ENCODE results near the gene RAET1G.
A peak's percentile ranks its signal among the peaks of the same experiment; 100 is the strongest.
"Not testable (repeated sequence)": the region's sequence is repeated elsewhere in the genome, so short reads cannot be mapped to it uniquely, and the experiment has no call there.

RAET1G gene

GRCh38 chr6:149897015-149897697, 25.8 kb downstream of the RAET1G start:
- DNase-seq (ENCODE audit: low read depth) = peak; percentile 88

- DNase-seq (ENCODE audit: low read depth) = peak; percentile 46
Measured at GRCh38 chr6:149896491-149896890, 26.4 kb downstream of the RAET1G start.

- peak; percentile 44 for DNase-seq (ENCODE audit: low read depth)
Measured at GRCh38 chr6:149895833-149896271, 27.1 kb downstream of the RAET1G start.

- DNase-seq (ENCODE audit: low read depth) = peak; percentile 89
Measured at GRCh38 chr6:149895048-149895590, 27.8 kb downstream of the RAET1G start.

- DNase-seq (ENCODE audit: low read depth) = not testable (repeated sequence)
Measured at GRCh38 chr6:149891864-149892263, 31.1 kb downstream of the RAET1G start.

- DNase-seq (ENCODE audit: low read depth) = no peak
Measured at GRCh38 chr6:149891259-149891658, 31.7 kb downstream of the RAET1G start.

- no peak for DNase-seq (ENCODE audit: low read depth)
Measured at GRCh38 chr6:149890629-149891045, 32.3 kb downstream of the RAET1G start.

GRCh38 chr6:149889326-149889725, 33.6 kb downstream of the RAET1G start:
- DNase-seq (ENCODE audit: low read depth) = no peak

GRCh38 chr6:149888659-149889058, 34.3 kb downstream of the RAET1G start:
- peak; percentile 66 for DNase-seq (ENCODE audit: low read depth)

GRCh38 chr6:149888093-149888492, 34.8 kb downstream of the RAET1G start:
- no peak for DNase-seq (ENCODE audit: low read depth)

GRCh38 chr6:149887343-149887742, 35.6 kb downstream of the RAET1G start:
- DNase-seq (ENCODE audit: low read depth) = peak; percentile 91

- no peak for DNase-seq (ENCODE audit: low read depth)
Measured at GRCh38 chr6:149885888-149886287, 37.0 kb downstream of the RAET1G start.

GRCh38 chr6:149884617-149885016, 38.3 kb downstream of the RAET1G start:
- no peak for DNase-seq (ENCODE audit: low read depth)

GRCh38 chr6:149884215-149884614, 38.7 kb downstream of the RAET1G start:
- DNase-seq (ENCODE audit: low read depth) = peak; percentile 60

- no peak for DNase-seq (ENCODE audit: low read depth)
Measured at GRCh38 chr6:149881860-149882259, 41.1 kb downstream of the RAET1G start.

- no peak for DNase-seq (ENCODE audit: low read depth)
Measured at GRCh38 chr6:149881066-149881766, 41.7 kb downstream of the RAET1G start.

- DNase-seq (ENCODE audit: low read depth) = no peak
Measured at GRCh38 chr6:149877659-149878058, 45.3 kb downstream of the RAET1G start.

GRCh38 chr6:149876241-149876933, 46.5 kb downstream of the RAET1G start:
- no peak for DNase-seq (ENCODE audit: low read depth)

- no peak for DNase-seq (ENCODE audit: low read depth)
Measured at GRCh38 chr6:149872233-149872632, 50.7 kb downstream of the RAET1G start.

- DNase-seq (ENCODE audit: low read depth) = no peak
Measured at GRCh38 chr6:149871182-149871581, 51.7 kb downstream of the RAET1G start.

GRCh38 chr6:149869275-149869892, 53.5 kb downstream of the RAET1G start:
- DNase-seq (ENCODE audit: low read depth) = no peak
